MM.1S (cell line): ENCODE data around the gene WNT2.
"Not testable (repeated sequence)": the region's sequence is repeated elsewhere in the genome, so short reads cannot be mapped to it uniquely, and the experiment has no call there.

Experiments
- EZH2 ChIP-seq: fragments of 300-600 bp; sonication (generic); optimal IDR thresholded peaks from 2 replicates; pipeline ENCODE3; 2017; ENCODE audit warnings: low read depth, mild to moderate bottlenecking, antibody characterized with exemption, low read length, mixed read lengths
- TF ChIP-seq, protein P1 (sequence below): fragments of 300-600 bp; sonication (generic); IDR thresholded peaks from 2 replicates; pipeline ENCODE4 v1.5.1; 2016; ENCODE audit warnings: antibody characterized with exemption, low read length, mixed read lengths

DNA sequence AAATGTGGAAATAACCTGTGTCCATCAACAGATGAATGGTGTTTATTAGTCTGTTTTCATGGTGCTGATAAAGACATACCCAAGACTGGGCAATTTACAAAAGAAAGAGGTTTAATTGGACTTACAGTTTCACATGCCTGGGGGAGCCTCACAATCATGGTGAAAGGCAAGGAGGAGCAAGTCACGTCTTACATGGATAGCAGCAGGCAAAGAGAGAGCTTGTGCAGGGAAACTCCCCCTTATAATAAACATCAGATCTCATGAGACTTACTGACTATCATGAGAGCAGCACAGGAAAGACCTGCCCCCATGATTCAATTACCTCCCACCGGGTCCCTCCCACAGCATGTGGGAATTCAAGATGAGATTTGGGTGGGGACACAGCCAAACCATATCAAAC is 77.2 kb downstream of the WNT2 start:
- TF ChIP-seq, protein P1, sequence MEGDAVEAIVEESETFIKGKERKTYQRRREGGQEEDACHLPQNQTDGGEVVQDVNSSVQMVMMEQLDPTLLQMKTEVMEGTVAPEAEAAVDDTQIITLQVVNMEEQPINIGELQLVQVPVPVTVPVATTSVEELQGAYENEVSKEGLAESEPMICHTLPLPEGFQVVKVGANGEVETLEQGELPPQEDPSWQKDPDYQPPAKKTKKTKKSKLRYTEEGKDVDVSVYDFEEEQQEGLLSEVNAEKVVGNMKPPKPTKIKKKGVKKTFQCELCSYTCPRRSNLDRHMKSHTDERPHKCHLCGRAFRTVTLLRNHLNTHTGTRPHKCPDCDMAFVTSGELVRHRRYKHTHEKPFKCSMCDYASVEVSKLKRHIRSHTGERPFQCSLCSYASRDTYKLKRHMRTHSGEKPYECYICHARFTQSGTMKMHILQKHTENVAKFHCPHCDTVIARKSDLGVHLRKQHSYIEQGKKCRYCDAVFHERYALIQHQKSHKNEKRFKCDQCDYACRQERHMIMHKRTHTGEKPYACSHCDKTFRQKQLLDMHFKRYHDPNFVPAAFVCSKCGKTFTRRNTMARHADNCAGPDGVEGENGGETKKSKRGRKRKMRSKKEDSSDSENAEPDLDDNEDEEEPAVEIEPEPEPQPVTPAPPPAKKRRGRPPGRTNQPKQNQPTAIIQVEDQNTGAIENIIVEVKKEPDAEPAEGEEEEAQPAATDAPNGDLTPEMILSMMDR = not testable (repeated sequence)
- TF ChIP-seq EZH2 = not testable (repeated sequence)
